Frontal cortex (tissue), 4 donors: ENCODE results near the gene CELF4. TPM values are rescaled to one million over a fixed set of nuclear protein-coding genes. Genes with fewer than 3 reads are reported as not detected.

Source experiments
- DNase-seq, 2 donors: peaks; one replicate each; pipeline ENCODE4 v3.0.0; 2012; ENCODE audit warnings: low spot score in 2 of 2
- FAIRE-seq: peaks from 2 replicates; lab custom pipeline; 2012; peaks lifted over from hg19 to GRCh38; lab: Jason Lieb, UNC
- total RNA-seq: library from RNA; depleted of rRNA; stranded (reverse); fragments of >200 nt; gene quantifications from one replicate; pipeline ENCODE4 v1.2.3, GENCODE V29; 2014
- donor health status: control.
- donor health status: control.
- donor health status: control.

The CELF4 gene
- 92.9 TPM for total RNA-seq

DNA sequence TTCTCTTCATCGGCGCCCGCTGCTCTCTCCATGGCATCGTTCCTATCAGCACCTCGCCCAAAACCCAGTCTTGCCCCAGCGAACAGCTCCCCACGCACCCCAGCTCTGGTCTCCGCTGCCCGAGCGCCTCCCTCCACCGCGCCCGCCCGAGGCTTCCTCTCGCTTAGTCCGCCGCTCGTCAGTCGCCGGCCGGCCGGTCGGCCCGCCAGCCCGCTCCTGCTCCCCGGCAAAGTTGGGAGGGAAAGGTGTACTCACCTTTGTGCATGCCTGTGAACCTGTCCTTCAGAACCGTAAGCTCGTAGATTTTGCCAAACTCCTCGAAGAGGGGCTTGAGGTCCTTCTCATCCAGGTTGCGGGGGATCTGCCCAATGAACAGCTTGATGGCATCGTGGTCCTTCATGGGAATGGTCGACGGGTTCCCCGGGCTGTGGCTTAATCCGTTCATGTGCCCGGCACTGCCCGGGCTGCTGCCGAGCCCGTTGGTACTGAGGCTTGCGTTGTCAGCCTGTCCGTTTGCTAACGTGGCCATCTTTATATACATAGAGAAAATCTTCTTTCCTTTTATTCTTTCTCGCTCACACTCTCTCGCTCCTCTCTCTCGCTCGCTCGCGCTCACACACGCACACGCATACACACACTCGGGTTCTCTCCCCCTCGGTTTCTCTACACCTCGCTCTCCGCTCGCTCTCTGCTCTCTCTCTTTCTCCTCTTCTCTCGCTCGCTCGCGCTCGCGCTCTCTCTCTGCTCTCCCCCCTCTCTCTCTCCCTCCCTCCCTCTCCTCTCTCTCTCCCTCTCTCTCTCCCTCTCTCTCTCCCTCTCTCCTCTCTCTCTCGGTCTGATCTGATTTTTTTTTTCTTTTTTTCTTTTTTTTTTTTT lies at the start of gene CELF4:
Gene CELF4, minus strand, starts transcription at position 698 of the 876 bp plus-strand sequence.
- peak in 1 of 2 donors; percentile 53 for DNase-seq
- no peak for FAIRE-seq

DNA sequence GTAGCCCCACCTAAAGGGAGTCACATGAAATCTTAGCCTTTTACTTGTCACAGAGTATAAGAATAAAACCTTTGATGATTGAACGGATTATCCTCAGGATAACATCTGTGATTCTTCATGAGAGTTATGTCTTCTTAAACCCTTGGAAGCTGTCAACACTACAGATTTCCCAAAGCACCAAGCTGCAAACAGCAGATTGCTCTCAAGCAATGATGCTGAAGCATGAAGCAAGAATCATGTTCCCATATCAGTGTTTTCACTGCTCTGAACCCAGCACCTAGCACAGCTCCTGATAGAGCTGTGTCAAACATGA lies 47.6 kb upstream of the CELF4 start:
- FAIRE-seq (no peak), DNase-seq (no peak)

GRCh38 chr18:37612524-37613252 lies 47.1 kb upstream of the CELF4 start:
- DNase-seq (no peak), FAIRE-seq (no peak)

DNA sequence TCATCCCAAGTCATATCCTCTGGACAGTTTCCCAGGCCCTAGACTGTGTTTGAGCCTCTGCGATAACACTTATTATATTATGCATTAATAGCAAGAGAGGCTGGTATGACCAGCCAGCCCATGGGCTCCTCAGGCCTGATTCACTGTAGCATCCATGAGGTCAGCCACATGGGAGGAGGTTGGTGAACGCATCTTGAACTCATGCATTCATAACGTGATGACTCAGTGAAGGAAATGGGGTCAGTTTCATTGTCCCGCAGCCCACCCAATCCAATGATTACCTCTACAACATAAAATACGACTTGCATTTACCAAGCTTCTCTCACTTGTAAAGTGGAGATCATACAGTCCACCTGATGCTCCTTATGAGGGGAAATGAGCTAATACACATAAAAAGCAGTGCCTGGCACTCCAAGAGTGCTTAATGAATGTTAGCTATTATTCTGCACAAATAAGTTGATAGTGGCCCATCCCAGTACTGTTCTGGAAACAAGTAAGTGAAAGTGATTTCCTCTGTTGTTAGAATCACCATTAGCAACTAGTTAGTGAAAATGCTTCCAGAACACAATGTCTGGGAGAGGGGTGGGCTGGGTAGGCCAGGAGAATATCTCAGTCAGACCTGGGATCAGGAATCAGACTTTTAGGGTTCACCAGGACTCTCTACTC lies 46.1 kb upstream of the CELF4 start:
- no peak for FAIRE-seq
- DNase-seq = no peak

- DNase-seq = no peak
- FAIRE-seq = no peak
Observed at GRCh38 chr18:37608876-37609275, 43.3 kb upstream of the CELF4 start.

DNA sequence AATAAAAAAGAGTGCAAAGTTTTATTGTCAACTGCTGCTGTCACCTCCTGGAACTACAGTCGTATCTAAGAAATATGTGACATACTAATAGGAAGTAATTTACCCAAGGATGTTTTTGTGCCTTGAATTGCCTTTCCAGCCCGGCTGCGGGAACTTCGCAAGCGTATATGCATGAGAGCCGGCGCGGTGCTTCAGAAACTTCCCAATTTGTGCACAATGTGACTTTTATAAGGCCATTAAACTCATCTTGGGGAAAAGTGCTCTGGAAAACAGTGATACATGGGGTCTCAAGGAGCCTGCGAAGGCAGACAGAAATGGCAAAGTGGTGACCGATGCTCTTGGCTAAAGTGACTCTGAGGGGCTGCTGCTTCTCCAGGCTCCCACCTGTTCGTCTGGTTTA lies 41.7 kb upstream of the CELF4 start:
- DNase-seq (no peak), FAIRE-seq (no peak)

- DNase-seq (no peak), FAIRE-seq (no peak)
Observed at GRCh38 chr18:37604032-37604431, 38.4 kb upstream of the CELF4 start.

- DNase-seq = no peak
- no peak for FAIRE-seq
Observed at GRCh38 chr18:37598966-37599896, 33.6 kb upstream of the CELF4 start.

DNA sequence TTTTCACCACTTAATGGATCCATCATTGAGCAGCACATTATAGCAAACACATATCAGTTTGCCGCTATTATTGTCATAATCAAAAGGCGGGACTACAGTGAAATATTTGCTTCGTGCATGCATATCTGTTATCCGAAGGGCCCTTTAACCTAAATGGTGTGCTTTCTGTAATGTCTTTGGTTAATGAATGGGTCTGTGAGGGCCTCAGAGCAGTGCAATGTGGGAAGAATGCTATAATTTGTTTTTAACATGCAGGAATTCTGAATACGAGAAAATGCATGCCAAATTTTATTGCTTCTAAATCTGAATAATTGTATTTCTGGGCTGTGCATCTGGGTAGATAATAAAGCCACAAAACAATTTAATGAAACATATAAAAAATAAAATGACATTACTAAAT lies 32.8 kb upstream of the CELF4 start:
- FAIRE-seq (no peak), DNase-seq (no peak)

DNA sequence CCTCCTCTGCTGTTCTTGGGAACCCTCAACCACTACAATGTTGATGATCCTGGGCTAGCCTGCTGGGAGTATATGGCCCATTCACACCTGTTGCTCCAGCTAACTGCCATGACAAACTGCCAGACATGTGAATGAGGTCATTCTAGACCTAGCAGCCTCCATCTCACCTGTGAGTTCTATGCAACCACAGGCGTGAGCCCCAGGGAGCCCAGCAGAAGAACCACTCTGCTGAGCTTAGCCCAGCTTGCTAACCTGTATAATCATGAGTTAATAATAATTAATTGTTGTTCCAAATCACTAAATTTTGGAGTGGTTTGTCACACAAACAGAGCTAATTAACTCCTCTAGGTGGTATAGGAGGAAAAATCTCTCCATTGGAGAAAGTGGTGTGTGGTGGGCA lies 24.7 kb upstream of the CELF4 start:
- DNase-seq = no peak
- no peak for FAIRE-seq

- FAIRE-seq = no peak
- no peak for DNase-seq
Observed at GRCh38 chr18:37588289-37588688, 22.7 kb upstream of the CELF4 start.

DNA sequence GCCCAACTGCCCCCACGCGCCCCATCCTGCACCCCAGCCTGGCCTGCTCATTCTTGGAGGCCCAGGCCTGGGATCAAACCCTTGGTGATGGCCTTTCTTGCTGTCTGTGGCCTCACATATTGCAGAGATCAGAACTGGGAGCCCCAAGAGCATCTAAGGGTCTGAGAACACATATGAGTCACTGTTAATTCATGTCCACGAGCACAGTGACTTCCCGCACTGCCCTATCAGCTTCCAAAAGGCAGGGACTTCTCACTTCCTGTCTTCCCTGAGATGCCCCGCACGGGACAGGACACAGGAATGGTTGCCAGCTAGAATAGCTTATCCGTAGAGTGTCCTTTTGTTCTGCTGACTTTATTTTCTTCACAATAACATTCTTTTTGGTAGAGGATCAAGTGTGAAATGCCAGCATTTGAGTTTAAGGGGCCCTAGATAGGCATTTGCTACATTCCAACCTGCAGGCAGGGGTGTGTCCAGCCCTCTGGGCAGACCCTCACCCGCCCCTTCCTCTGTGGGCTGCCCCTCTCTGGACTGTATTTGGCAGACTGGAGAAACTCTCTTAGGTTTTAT lies 21.1 kb upstream of the CELF4 start:
- DNase-seq = no peak
- no peak for FAIRE-seq

- DNase-seq = no peak
Observed at GRCh38 chr18:37584952-37585695, 19.5 kb upstream of the CELF4 start.

GRCh38 chr18:37584217-37584616 lies 18.6 kb upstream of the CELF4 start:
- DNase-seq = no peak
- no peak for FAIRE-seq

More at GRCh38 chr18:37584952-37585695, 19.5 kb upstream of the CELF4 start:
- FAIRE-seq = no peak

GRCh38 chr18:37582261-37582660 lies 16.7 kb upstream of the CELF4 start:
- no peak for FAIRE-seq
- DNase-seq = no peak

- DNase-seq (peak in 1 of 2 donors; percentile 51), FAIRE-seq (no peak)
Observed at GRCh38 chr18:37578886-37579513, 13.4 kb upstream of the CELF4 start.

GRCh38 chr18:37578182-37578678 lies 12.6 kb upstream of the CELF4 start:
- DNase-seq = no peak
- no peak for FAIRE-seq

DNA sequence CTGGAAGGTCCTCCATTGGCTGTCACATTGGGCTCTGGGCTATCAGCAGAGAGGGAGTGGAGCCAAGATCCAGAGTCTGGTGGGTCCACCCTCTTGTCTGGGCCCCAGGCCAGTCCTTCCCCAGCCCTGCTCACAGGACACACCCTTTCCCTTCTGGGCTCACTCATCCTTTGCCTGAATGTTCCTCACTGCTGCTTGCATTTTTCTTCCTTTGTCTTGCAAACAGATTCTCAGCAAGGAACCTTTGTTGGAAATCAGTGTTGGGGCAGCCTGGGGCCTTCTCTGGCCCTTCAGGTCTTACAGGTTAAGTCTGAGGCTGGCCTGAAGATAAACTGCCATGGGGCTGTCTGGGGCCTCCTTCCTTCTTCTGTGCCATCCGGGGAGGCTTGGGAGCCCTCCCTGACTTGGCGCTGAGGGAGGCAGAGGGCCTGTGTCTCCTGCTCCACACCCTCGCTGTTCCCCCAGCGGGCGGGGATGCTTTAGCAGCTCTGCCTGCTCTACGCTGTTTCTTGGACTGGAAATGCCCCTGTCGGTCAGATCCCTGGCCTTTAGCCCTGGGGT lies 11.5 kb upstream of the CELF4 start:
- FAIRE-seq (no peak), DNase-seq (no peak)
